Upper lobe of left lung (tissue), 4 donors: ENCODE data around the gene AMIGO1.

Experiments used
- CTCF ChIP-seq, 6 experiments: fragments of 450-650 bp in 4 of 6; fragments of 200-600 bp in 2 of 6; sonication (generic) in 2 of 6; IDR thresholded peaks; one replicate each; pipeline ENCODE4 v1.5.1; 2016 to 2019; ENCODE audit warnings: antibody characterized with exemption in 6 of 6
- POLR2A ChIP-seq, 4 donors: fragments of 450-650 bp; IDR thresholded peaks; one replicate each; pipeline ENCODE4 v1.5.1; 2016 to 2017; ENCODE audit warnings: antibody characterized with exemption in 4 of 4, mild to moderate bottlenecking in 2 of 4
- POLR2AphosphoS5 ChIP-seq, 2 donors: sonication (generic); formaldehyde crosslinking; IDR thresholded peaks; one replicate each; pipeline ENCODE4 v1.5.1; 2017; ENCODE audit warnings: antibody characterized with exemption in 2 of 2

GRCh38 chr1:109529881-109530456, 20.4 kb upstream of the AMIGO1 start:
- TF ChIP-seq POLR2AphosphoS5 (IDR thresholded peaks at IDR 0.05) (no peak), CTCF (IDR thresholded peaks at IDR 0.05) (no peak), POLR2A (IDR thresholded peaks at IDR 0.05) (no peak)
